ENCODE results near the gene C1GALT1. TPM values are rescaled to one million over a fixed set of nuclear protein-coding genes. Genes with fewer than 3 reads are reported as not detected.

The C1GALT1 gene
- total and polyA plus RNA-seq, 3 donors from 2014 or later, result 9.1 to 20.4 (median 17.9) TPM

DNA sequence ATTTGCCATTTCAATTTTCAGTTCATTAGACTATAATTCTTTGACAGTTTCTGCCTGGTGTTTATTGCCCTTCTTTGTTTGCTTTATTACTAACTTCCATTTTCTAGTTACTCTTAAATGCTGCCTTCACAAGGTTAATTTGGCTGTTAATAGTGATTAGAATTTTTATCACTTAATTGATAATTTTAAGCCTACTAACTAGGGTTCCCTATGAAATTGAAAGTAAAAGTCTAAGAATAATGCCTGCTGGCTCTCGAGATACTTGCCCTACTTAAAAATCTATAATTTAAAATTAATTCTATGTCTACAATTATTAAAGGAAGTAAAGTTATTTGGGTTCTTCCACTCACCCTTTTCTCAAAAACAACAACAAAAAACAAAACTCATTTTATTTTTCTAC lies 65.3 kb downstream of the C1GALT1 start:
- intact Hi-C loops (cut with DNase I; ENCODE audit: low total_unique reads), result no loop called here
- no peak for DNase-seq

DNA sequence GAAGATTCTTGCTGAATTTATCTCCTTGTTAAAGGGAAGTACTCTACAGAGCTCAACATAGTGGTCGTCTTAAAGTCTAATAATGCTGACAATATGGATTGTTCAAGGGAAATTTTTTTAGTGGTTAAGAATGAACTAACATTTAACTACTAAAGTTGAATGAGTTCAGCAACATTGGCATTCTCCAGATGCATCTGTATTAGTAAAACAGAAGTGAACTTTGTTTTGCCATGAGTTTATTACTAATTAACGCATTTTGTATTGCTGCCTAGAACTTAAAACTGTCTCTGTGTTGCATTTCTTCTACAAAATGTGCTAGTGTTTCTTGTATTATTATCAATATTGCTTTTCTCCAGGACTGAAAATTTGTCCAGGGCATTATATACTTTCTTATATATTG lies 67.5 kb downstream of the C1GALT1 start:
- Histone ChIP-seq H3K4me1 (no peaks in the 10 kb centered on the region), H3K27ac (no peak overlapping the region), H3K27me3 (no peaks in the 10 kb centered on the region), H3K36me3 (ENCODE audit: low read depth, missing control alignments) (no peaks in the 10 kb centered on the region), H3K4me3 (no peak overlapping the region), H3K9me3 (no peaks in the 10 kb centered on the region)
- intact Hi-C loops (cut with DNase I; ENCODE audit: low total_unique reads), result no loop called here
- DNase-seq, result no peak
- TF ChIP-seq, protein P1, sequence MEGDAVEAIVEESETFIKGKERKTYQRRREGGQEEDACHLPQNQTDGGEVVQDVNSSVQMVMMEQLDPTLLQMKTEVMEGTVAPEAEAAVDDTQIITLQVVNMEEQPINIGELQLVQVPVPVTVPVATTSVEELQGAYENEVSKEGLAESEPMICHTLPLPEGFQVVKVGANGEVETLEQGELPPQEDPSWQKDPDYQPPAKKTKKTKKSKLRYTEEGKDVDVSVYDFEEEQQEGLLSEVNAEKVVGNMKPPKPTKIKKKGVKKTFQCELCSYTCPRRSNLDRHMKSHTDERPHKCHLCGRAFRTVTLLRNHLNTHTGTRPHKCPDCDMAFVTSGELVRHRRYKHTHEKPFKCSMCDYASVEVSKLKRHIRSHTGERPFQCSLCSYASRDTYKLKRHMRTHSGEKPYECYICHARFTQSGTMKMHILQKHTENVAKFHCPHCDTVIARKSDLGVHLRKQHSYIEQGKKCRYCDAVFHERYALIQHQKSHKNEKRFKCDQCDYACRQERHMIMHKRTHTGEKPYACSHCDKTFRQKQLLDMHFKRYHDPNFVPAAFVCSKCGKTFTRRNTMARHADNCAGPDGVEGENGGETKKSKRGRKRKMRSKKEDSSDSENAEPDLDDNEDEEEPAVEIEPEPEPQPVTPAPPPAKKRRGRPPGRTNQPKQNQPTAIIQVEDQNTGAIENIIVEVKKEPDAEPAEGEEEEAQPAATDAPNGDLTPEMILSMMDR (IDR thresholded peaks at IDR 0.05), result no peak
- TF ChIP-seq POLR2A (IDR thresholded peaks at IDR 0.05), result no peak
- WGBS, 2 donors, result 86% methylated on average over 2 of the region's 2 CpGs

More for the DNA sequence above, 65.3 kb downstream of the C1GALT1 start:
- H3K4me3 ChIP-seq, result no peak overlapping the region
- TF ChIP-seq POLR2A (IDR thresholded peaks at IDR 0.05), result no peak
- TF ChIP-seq, protein P1 (IDR thresholded peaks at IDR 0.05), result no peak
- H3K4me1 ChIP-seq, result no peaks in the 10 kb centered on the region
- WGBS, 2 donors, result 79 to 84% methylated on average over 1 of the region's 1 CpG
- no peaks in the 10 kb centered on the region for H3K9me3 ChIP-seq
- H3K27ac ChIP-seq, result no peak overlapping the region
- H3K36me3 ChIP-seq (ENCODE audit: low read depth, missing control alignments), result no peaks in the 10 kb centered on the region
- H3K27me3 ChIP-seq, result no peaks in the 10 kb centered on the region

DNA sequence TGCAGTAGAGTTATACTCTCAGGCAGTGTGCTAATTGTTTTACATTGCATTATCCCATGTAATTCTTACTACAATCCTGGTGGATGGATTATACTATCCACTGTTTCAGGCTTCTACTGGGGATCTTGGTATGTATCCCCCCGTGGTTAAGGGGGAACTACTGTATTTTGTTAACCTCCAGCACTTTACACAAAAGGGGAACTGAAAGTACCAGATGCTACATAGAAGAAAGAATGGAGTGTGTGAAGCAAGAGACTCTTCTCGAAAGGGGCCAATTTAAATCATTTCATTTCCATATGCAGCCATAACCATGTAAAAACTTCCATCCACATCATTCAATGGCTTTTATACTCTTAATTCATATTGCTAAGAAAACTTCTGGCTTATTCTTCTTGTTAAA lies 69.4 kb downstream of the C1GALT1 start:
- Histone ChIP-seq H3K27me3 (no peaks in the 10 kb centered on the region), H3K4me3 (no peak overlapping the region), H3K9me3 (no peaks in the 10 kb centered on the region), H3K4me1 (no peaks in the 10 kb centered on the region), H3K36me3 (ENCODE audit: low read depth, missing control alignments) (no peaks in the 10 kb centered on the region), H3K27ac (no peak overlapping the region)
- DNase-seq, result no peak
- 87 to 92% methylated on average over 2 of the region's 2 CpGs for WGBS, 2 donors
- intact Hi-C loops (cut with DNase I; ENCODE audit: low total_unique reads), result no loop called here
- no peak for TF ChIP-seq POLR2A (IDR thresholded peaks at IDR 0.05)
- TF ChIP-seq, protein P1 (IDR thresholded peaks at IDR 0.05), result no peak

DNA sequence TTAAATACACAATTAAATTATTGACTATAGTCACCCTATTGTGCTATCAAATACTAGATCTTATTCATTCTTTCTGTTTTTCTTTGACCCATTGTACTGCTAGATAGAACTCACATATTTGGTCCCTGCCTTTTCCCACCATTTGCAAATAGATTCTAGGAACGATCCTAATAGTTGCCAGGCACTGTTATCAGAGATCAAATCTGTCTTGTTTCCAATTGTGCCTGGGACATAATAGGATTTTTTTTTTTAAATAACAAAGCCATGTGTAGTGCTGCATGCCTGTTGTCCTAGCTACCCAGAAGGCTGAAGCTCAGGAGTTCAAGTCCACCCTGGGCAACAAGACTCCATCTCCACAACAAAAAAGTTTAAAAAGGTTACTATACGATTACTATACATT lies 72.0 kb downstream of the C1GALT1 start:
- no peak for DNase-seq
- WGBS, 2 donors, result 89 to 97% methylated on average over 2 of the region's 2 CpGs
- intact Hi-C loops (cut with DNase I; ENCODE audit: low total_unique reads), result no loop called here
- Histone ChIP-seq H3K36me3 (ENCODE audit: low read depth, missing control alignments) (no peaks in the 10 kb centered on the region), H3K4me3 (no peak overlapping the region), H3K9me3 (no peaks in the 10 kb centered on the region), H3K27ac (no peak overlapping the region), H3K4me1 (no peaks in the 10 kb centered on the region), H3K27me3 (no peaks in the 10 kb centered on the region)
- no peak for TF ChIP-seq POLR2A (IDR thresholded peaks at IDR 0.05)
- TF ChIP-seq, protein P1 (IDR thresholded peaks at IDR 0.05), result no peak

DNA sequence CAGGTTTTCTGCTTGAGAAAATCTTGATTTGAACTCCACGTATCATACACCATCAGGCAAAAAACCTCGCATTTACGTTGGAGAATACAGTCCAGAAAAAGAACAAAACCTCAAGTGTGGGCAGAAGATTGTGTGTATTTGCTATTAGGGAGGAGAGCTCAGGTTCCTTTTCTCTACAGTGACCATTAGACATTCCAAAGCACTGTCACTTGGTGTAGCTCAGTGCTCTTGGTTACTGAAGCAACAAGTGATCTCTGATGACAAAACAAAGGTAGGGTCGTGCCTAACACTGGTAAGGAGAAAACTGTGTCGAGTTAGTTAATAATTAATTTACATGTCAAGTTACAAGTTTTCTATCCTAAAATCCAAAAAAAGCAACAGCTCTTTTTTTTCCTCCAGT lies 72.6 kb downstream of the C1GALT1 start:
- no peak overlapping the region for H3K4me3 ChIP-seq
- 87 to 90% methylated on average over 5 of the region's 5 CpGs for WGBS, 2 donors
- H3K27ac ChIP-seq, result no peak overlapping the region
- H3K27me3 ChIP-seq, result no peaks in the 10 kb centered on the region
- TF ChIP-seq, protein P1 (IDR thresholded peaks at IDR 0.05), result no peak
- no peak for TF ChIP-seq POLR2A (IDR thresholded peaks at IDR 0.05)
- no peaks in the 10 kb centered on the region for H3K9me3 ChIP-seq
- H3K36me3 ChIP-seq (ENCODE audit: low read depth, missing control alignments), result no peaks in the 10 kb centered on the region
- DNase-seq, result no peak
- H3K4me1 ChIP-seq, result no peaks in the 10 kb centered on the region
- intact Hi-C loops (cut with DNase I; ENCODE audit: low total_unique reads), result no loop called here
